Measurements from ENCODE around the gene GLCE.

GRCh38 chr15:69279636-69280035 is 119.2 kb downstream of the GLCE start:
- TF ChIP-seq POLR2A (IDR thresholded peaks at IDR 0.05) (no peak), CTCF (IDR thresholded peaks at IDR 0.05) (no peak)

Measured in Peyer's patch (tissue), 4 donors.